HepG2 (cell line): Measurements from ENCODE around the gene TRIM2. TPM values are rescaled to one million over a fixed set of nuclear protein-coding genes. Genes with fewer than 3 reads are reported as not detected.

Experiments
- ATAC-seq: fragments of 200-7000 bp; cut with Tn5 transposase; 3 replicates; pipeline ENCODE4 v1.9.1; 2020; ENCODE audit warnings: mild to moderate bottlenecking, moderate library complexity
- BruUV-seq: library from RNA; stranded (reverse); fragments of 400-500 nt; replicated peaks from 2 replicates; lab custom pipeline; 2021; lab: Mats Ljungman, UMichigan
- CTCF ChIA-PET: fragments of 300-600 bp; formaldehyde crosslinking; extraction: SDS; loops from one replicate; lab custom pipeline; 2021; ENCODE audit warnings: low total read pairs, inconsistent platforms, low intra/inter-chr PET ratio; lab: Yijun Ruan, JAX
- POLR2A ChIA-PET: fragments of 350-600 bp; sonication (Branson Sonifier 250); formaldehyde crosslinking; loops from one replicate; lab custom pipeline; 2020; ENCODE audit warnings: antibody characterized with exemption, inconsistent platforms; lab: Yijun Ruan, JAX
- DNase-seq: peaks from one replicate; pipeline ENCODE4 v3.0.0-alpha.2; 2015; ENCODE audit warnings: low spot score
- FAIRE-seq: peaks from 3 replicates; lab custom pipeline; 2011; peaks lifted over from hg19 to GRCh38; lab: Jason Lieb, UNC
- H2AFZ ChIP-seq: one replicate; pipeline ENCODE4 v1.6.1; 2011; ENCODE audit warnings: low read length, inconsistent platforms
- H3K27ac ChIP-seq: fragments of 300-600 bp; 3 replicates; pipeline ENCODE4 v1.8.0; 2011; ENCODE audit warnings: mixed run types, mild to moderate bottlenecking, mixed read lengths, low read length, inconsistent platforms; ENCODE audit not compliant: insufficient read depth; ENCODE audit errors: extremely low read length
- H3K27me3 ChIP-seq, 2 experiments: fragments of 200-600 bp in 1 of 2; 2 replicates in 1 of 2; 3 replicates in 1 of 2; pipeline versions ENCODE4 v1.6.0 to v1.8.0; 2011; ENCODE audit warnings: low read length in 2 of 2, mild to moderate bottlenecking in 2 of 2, moderate library complexity in 2 of 2, inconsistent platforms in 1 of 2; ENCODE audit not compliant: insufficient read depth in 2 of 2, control insufficient read depth in 1 of 2
- H3K36me3 ChIP-seq, 2 experiments: fragments of 200-600 bp in 1 of 2; replicated peaks in 1 of 2; 2 replicates in 1 of 2; 3 replicates in 1 of 2; pipeline versions ENCODE4 v1.5.1 to v1.8.0; 2011; ENCODE audit warnings: low read length in 2 of 2, inconsistent platforms in 1 of 2; ENCODE audit not compliant: insufficient read depth in 2 of 2, control insufficient read depth in 1 of 2
- H3K4me1 ChIP-seq: 2 replicates; pipeline ENCODE4 v1.5.1; 2012; ENCODE audit warnings: low read length, inconsistent platforms; ENCODE audit not compliant: insufficient read depth
- H3K4me2 ChIP-seq: 2 replicates; pipeline ENCODE4 v1.6.0; 2011; ENCODE audit warnings: low read depth, low read length, inconsistent platforms
- H3K4me3 ChIP-seq, 3 experiments: fragments of 200-600 bp in 1 of 3; sonication (generic), shearing (Covaris generic) in 1 of 3; replicated peaks in 1 of 3; 2 replicates each; pipeline ENCODE4 v1.5.1; 2011 to 2016; ENCODE audit warnings: low read length in 3 of 3, inconsistent platforms in 2 of 3, low read depth in 2 of 3, mild to moderate bottlenecking in 2 of 3, control low read depth in 1 of 3, mixed read lengths in 1 of 3; ENCODE audit not compliant: insufficient read depth in 1 of 3
- H3K79me2 ChIP-seq: one replicate; pipeline ENCODE4 v1.6.1; 2011; ENCODE audit warnings: low read length, inconsistent platforms; ENCODE audit not compliant: insufficient read depth
- H3K9ac ChIP-seq: 2 replicates; pipeline ENCODE4 v1.6.0; 2011; ENCODE audit warnings: mild to moderate bottlenecking, low read depth, low read length, inconsistent platforms; ENCODE audit not compliant: insufficient read depth
- H3K9me3 ChIP-seq: 2 replicates; pipeline ENCODE4 v1.5.1; 2012; ENCODE audit warnings: mild to moderate bottlenecking, low read length
- H4K20me1 ChIP-seq: 2 replicates; pipeline ENCODE4 v1.6.0; 2011; ENCODE audit warnings: inconsistent platforms, mild to moderate bottlenecking, low read length, moderate library complexity; ENCODE audit not compliant: insufficient read depth
- ATF7-NPFF ChIP-seq: sonication (generic); formaldehyde crosslinking; IDR thresholded peaks from 2 replicates; pipeline ENCODE4 v1.8.1; 2023; ENCODE audit warnings: mild to moderate bottlenecking, low read depth, missing genetic modification reagents, moderate library complexity
- FOXM1 ChIP-seq: sonication (generic); formaldehyde crosslinking; IDR thresholded peaks from 2 replicates; pipeline ENCODE4 v1.5.0; 2020; ENCODE audit warnings: missing genetic modification reagents
- NFKB2 ChIP-seq: sonication (generic); formaldehyde crosslinking; IDR thresholded peaks from 2 replicates; pipeline ENCODE4 v1.4.0; 2020; ENCODE audit warnings: missing genetic modification reagents, borderline replicate concordance
- ZBTB42 ChIP-seq: sonication (generic); formaldehyde crosslinking; IDR thresholded peaks from 2 replicates; pipeline ENCODE4 v1.5.0; 2020; ENCODE audit warnings: mild to moderate bottlenecking, missing genetic modification reagents
- ZNF138 ChIP-seq: sonication (generic); formaldehyde crosslinking; IDR thresholded peaks from 2 replicates; pipeline ENCODE4 v1.5.0; 2020; ENCODE audit warnings: mild to moderate bottlenecking, low read depth, missing genetic modification reagents
- ZNF629 ChIP-seq: sonication (generic); formaldehyde crosslinking; conservative IDR thresholded peaks from 2 replicates; pipeline ENCODE4 v1.5.0; 2020; ENCODE audit warnings: missing genetic modification reagents
- WGBS: methylation state at CpG from one replicate; pipeline ENCODE4 v1.1.6; 2017; ENCODE audit warnings: low lambda C conversion rate; 5-methylcytosine and 5-hydroxymethylcytosine counted together
- in situ Hi-C: cut with HindIII; loops from 2 replicates; pipeline ENCODE4 v1.10.0; 2017; ENCODE audit warnings: low pct_unique_long_range_greater_than_20kb; ENCODE audit not compliant: extremely low pct_ligation_motif_present
- intact Hi-C: fragments of 100-400 bp; cut with micrococcal nuclease; formaldehyde crosslinking; loops from one replicate; pipeline ENCODE4 v1.10.0; 2022; ENCODE audit not compliant: unreplicated experiment
- polyA plus RNA-seq, 8 experiments: library from polyadenylated mRNA; depleted of rRNA in 3 of 8; stranded (reverse) in 7 of 8; unstranded in 1 of 8; fragments of >200 nt; fragmentation: Illumina TruSeq in 4 of 8; extraction: Trizol in 4 of 8; gene quantifications; 2 replicates each; pipeline versions ENCODE4 v1.2.1 to v1.2.3, GENCODE V29; 2011 to 2016; ENCODE audit warnings: low read depth in 4 of 8, missing spikeins in 1 of 8, mixed read lengths in 1 of 8; ENCODE audit not compliant: insufficient read depth in 1 of 8
- total RNA-seq, 5 experiments: library from RNA; depleted of rRNA; stranded (reverse); fragments of >200 nt; fragmentation: Illumina TruSeq; extraction: Trizol; gene quantifications; 2 replicates each; pipeline ENCODE4 v1.2.3, GENCODE V29; 2016; ENCODE audit warnings: low read depth in 1 of 5
- TF ChIP-seq, protein P1 (sequence below): sonication (generic); formaldehyde crosslinking; IDR thresholded peaks from 2 replicates; pipeline ENCODE4 v1.8.0; 2022; ENCODE audit warnings: missing genetic modification reagents, mild to moderate bottlenecking, borderline replicate concordance
- TF ChIP-seq, protein P2 (sequence below): sonication (generic); formaldehyde crosslinking; IDR thresholded peaks from 2 replicates; pipeline ENCODE4 v1.8.1; 2022; ENCODE audit warnings: mild to moderate bottlenecking, missing genetic modification reagents

Gene TRIM2
- total and polyA plus RNA-seq, 2 of the 13 experiments (the other 11 are each of a cell fraction or from before 2014, with no cell fraction given) = 2.1 to 4.2 TPM

DNA sequence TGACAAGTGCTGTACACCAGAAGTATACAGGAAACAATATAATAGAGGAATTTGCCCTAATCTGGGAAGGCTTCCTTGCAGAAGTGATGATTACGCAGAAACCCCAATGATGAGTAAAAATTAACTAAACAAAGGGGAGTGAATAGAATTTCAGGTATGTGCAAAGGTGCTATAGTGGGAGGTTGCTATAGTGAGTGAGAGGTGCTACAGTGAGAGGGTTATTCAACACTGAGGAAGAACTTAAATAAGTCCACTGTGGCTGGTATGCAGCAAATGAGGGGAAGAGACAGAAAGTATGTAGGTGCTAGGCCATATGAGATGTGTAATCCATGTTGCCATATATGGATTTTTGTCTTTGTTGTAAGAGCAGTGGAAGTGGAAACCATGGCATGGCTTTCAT lies 69.5 kb downstream of the TRIM2 start:
- TF ChIP-seq ZNF138 (CRISPR knock-in tag) (no peak), FOXM1 (CRISPR knock-in tag) (no peak), NFKB2 (no peak), ZNF629 (CRISPR knock-in tag) (no peak), ZBTB42 (no peak), ATF7-NPFF (no peak)
- TF ChIP-seq, protein P1, sequence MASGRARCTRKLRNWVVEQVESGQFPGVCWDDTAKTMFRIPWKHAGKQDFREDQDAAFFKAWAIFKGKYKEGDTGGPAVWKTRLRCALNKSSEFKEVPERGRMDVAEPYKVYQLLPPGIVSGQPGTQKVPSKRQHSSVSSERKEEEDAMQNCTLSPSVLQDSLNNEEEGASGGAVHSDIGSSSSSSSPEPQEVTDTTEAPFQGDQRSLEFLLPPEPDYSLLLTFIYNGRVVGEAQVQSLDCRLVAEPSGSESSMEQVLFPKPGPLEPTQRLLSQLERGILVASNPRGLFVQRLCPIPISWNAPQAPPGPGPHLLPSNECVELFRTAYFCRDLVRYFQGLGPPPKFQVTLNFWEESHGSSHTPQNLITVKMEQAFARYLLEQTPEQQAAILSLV = no peak
- TF ChIP-seq, protein P2, sequence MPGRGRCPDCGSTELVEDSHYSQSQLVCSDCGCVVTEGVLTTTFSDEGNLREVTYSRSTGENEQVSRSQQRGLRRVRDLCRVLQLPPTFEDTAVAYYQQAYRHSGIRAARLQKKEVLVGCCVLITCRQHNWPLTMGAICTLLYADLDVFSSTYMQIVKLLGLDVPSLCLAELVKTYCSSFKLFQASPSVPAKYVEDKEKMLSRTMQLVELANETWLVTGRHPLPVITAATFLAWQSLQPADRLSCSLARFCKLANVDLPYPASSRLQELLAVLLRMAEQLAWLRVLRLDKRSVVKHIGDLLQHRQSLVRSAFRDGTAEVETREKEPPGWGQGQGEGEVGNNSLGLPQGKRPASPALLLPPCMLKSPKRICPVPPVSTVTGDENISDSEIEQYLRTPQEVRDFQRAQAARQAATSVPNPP (CRISPR knock-in tag) = no peak

More for the DNA sequence above, 69.5 kb downstream of the TRIM2 start:
- no peaks in the 10 kb centered on the region for H3K36me3 ChIP-seq
- H2AFZ ChIP-seq = no peak overlapping the region
- H3K9ac ChIP-seq = no peak overlapping the region
- H3K9me3 ChIP-seq = no peaks in the 10 kb centered on the region
- FAIRE-seq = no peak
- no peak for ATAC-seq
- H3K4me3 ChIP-seq = no peak overlapping the region
- no TSS peak for BruUV-seq
- no peaks in the 10 kb centered on the region for H3K27me3 ChIP-seq
- intact Hi-C loops (no loop called here), in situ Hi-C loops (no loop called here)
- ChIA-PET POLR2A (no interaction called here), CTCF (no interaction called here)
- 100% methylated on average over 1 of the region's 1 CpG for WGBS
- H4K20me1 ChIP-seq = no peaks in the 10 kb centered on the region
- no peaks in the 10 kb centered on the region for H3K79me2 ChIP-seq
- no peak overlapping the region for H3K27ac ChIP-seq
- no peak for DNase-seq
- H3K4me2 ChIP-seq = no peak overlapping the region
- H3K4me1 ChIP-seq = no peaks in the 10 kb centered on the region
